ENCODE measurements around the gene TRAPPC12. TPM values are rescaled to one million over a fixed set of nuclear protein-coding genes. Genes with fewer than 3 reads are reported as not detected.
A peak's percentile ranks its signal among the peaks of the same experiment; 100 is the strongest.
"Not testable (repeated sequence)": the region's sequence is repeated elsewhere in the genome, so short reads cannot be mapped to it uniquely, and the experiment has no call there.

TRAPPC12 gene
- total RNA-seq, 1 donor from 2014 or later = 173 TPM

DNA sequence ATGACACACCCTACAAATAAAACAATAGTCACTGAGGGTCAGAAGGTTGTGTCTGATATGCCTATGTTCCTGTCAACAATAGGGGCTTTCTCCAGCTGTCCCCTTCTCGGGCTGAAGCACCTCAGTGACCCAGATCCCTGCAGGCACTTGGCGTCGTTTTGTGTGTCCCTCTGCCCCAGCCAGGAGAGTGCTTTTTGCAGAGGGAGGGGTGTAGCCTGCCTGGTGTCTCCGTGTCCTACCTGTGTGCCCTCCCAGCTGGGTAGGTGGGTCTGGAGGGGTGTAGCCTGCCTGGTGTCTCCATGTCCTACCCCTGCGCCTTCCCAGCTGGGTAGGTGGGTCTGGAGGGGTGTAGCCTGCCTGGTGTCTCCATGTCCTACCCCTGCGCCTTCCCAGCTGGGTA, 74.5 kb downstream of the TRAPPC12 start:
- not testable (repeated sequence) for DNase-seq (ENCODE audit: low spot score)

DNA sequence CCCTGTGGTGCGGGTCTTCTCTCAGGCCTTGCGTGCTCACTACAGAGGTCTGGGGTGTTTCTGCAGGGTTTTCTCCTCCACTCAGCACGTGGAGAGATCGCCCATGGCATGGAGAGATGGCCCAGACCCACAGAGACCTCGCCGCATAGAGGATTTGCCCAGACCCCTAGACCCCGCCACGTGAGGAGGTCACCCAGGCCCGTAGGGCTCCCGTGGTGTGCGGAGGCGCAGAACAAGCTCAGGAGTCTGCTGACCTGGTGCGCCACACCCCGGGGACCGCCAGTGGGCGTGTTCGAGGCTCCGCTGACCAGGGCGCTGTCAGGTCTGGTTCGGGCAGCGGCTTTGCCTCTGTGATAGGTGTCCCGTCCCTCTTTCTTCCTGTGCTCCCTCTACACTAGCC, 75.3 kb downstream of the TRAPPC12 start:
- DNase-seq (ENCODE audit: low spot score) = no peak

DNA sequence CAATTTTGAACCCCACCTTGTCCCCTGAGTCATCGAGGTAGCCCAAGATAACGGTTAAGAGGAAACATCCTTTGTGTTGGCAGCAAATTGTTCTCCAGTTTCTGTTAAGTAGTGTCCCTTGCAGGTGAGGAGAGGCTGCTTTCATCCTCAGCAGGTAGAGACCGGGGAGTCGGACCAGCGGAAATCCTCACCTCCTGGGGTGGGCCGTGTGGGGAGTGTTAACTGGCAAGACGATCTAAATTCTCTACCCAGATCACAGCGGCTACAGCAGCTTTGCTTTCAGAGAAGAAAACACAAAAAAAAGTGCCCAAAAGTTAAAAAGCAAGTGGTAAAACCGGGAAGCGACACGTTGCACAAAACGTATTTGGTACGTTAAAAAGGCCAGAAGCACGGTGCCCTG, 76.6 kb downstream of the TRAPPC12 start:
- no peak for DNase-seq (ENCODE audit: low spot score)

DNA sequence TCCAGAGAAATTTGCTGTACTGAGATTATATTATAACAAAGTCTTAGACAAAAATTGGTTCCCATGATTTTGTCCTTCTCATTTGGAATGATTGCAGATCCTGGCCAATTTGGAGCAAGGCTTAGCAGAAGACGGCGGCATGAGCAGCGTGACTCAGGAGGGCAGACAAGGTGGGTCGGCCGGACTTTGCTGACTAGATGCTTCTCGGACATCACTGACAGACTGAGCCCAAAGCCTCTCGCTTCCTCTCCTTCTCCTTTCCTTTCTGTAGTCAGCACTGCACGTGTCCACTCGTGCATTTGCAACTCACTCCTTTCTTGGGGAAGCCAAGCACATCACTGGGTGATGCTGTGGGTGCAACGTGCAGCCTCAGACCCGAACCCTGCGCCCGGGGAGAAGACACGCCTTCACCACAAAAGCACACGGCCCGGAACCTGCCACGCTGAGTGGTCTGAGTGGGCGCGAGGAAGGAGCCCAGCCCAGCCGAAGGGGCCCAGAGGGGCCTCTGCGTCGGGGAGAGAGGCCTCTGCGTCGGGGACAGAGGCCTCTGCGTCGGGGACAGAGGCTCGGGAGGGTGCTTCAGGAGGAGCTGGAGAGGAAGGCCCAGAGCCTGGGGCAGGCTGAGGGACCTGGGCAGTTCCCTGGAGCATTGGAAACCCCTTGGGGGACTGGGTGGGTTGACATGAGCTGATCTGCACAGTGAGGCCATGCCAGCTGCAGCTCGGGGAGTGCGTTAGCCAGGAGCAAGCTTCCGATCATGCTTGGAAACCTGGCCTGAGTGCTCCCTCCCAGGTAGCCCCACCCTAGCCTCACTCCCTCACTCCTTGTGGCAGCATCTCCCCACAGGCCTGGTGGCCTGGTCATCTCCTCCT, 78.3 kb downstream of the TRAPPC12 start:
- no peak for DNase-seq (ENCODE audit: low spot score)

DNA sequence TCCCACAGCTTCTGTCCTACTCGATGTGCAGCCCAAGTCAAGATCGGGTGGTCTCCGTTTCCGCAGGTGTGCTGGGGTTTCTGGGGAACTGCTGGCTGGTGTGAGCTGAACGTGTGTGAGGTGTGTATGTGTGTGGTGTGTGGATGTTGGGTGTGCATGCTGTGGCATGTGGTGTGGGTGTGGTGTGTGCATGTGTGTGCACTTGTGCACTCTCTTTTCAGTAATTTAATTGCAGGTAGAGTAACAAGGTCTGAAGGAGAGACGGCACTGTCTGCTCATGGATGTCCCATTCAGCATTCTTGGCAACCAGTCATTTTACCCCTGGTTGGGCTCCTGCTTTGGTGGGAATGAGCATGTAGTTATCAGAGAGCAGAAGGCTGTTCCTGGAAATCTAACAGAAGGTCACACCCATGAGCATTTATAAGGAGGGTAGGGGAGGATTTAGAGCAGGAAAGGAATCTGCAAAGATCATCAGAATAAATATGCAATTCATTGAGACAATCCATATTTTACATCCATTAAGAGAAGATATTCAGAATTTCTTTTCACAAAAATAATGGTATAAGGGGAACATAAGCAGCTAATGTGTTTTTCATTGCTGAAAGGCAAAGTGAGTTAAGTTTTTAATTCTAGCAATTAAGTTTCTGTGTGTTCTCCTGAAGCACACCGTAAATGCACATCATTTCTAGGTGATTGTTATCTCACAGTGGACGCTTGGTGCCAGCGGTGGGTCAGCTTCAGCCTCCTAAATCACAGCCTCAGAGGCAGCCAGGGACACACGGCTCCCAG, 79.1 kb downstream of the TRAPPC12 start:
- no peak for DNase-seq (ENCODE audit: low spot score)

DNA sequence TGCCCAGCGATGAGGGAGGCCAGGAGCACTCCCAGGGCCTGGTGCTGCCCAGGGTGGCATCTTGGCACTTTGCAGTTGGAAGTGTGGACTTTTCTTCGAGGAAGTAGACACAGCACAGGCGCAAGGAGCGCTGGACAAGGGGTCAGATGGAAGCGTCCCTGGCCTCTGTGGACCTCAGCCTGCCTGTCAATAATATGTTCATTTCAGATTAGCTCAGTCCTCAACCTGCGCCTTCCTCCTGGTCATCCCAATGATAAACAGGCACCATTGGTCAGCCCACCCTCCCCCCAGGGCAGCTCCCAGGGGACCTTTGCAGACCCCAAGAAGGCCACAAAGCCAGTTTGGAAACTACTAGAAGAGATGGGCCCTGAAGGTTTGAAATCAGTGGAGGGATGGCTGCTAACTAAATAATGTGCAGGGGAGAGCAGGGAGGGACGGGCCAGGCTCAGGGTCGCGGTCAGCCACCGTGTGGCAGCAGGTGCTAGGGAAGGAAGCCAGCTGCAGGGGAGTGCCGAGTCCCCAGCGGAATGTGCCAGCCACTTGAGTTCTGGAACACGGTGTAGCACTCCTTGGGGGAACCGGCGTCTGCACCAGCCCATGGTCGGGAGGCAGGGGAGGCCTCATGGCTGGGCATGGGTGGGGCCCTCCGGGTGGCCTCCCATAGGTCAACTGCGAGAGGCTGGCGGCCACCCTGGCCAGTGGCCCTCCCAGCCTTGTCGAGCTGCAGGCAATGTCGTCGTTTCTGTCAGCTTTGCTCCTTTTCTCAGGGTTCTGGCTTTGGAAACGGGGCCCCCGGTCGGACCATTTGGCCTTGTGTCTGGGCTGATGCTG, 79.9 kb downstream of the TRAPPC12 start:
- DNase-seq (ENCODE audit: low spot score) = no peak

DNA sequence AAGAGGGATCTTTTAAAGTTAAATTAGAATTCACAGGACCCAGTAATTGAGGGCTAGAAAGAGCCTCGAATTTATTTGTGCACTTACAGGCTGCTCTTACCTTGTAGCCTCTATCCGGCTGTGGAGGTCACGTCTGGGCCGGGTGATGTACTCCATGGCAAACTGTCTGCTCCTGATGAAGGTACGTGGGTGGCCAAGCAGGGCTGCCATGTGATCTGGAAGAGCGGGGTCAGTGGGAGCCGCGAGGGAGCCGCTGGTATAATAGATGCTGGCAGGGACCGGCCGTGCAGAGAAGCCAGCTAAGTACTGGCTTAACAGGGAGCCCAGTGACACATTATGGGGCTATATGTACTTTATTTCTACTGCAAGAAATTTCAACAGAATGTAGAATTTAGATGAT, 80.7 kb downstream of the TRAPPC12 start:
- DNase-seq (ENCODE audit: low spot score) = no peak

DNA sequence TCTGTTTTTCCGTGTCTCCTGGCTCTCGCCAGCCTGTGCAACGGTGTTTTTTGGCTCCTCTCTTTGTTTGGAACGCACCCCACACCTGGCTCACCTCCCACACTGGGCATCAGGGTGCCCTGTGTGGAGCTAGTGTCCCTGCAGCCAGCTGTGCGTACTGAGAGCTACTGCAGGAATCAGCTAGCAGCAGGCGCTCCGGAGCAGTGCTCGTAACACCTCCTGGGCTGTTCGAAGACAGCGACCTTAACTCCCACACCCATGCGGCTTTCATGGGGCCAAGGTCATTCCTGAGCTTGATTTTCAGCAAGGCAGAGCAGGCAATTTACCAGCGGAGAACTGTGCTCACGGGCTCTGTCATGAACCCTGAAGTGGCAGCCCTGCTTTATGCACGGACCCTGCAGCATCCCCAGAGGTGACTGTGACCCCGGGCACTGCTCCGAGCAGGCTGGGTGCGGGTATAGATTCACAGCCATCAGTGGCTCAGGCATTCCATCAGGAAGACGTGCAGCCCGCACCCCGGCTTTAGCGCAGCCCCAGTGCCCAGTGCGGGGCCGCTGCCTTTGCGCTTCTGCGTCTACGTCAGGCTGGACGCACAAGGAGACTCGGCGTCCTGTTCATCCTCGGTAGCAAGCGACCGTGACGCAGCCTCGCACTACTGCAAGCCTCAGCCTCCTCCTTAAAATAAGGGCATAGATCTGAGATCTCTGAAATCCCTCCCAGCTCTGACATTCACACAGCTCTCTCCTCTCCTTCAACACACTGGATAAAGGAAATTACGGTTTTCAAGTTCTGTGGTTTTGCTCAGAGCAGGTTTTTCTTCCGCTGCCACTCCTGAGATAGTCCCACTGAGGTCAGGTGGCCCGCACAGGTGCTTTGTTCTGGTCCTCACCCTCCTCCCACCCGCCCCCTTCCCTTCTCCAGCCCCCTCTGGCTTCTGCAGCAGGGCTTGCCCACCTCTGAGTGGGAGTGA, 81.6 kb downstream of the TRAPPC12 start:
- DNase-seq (ENCODE audit: low spot score) = peak; percentile 42

DNA sequence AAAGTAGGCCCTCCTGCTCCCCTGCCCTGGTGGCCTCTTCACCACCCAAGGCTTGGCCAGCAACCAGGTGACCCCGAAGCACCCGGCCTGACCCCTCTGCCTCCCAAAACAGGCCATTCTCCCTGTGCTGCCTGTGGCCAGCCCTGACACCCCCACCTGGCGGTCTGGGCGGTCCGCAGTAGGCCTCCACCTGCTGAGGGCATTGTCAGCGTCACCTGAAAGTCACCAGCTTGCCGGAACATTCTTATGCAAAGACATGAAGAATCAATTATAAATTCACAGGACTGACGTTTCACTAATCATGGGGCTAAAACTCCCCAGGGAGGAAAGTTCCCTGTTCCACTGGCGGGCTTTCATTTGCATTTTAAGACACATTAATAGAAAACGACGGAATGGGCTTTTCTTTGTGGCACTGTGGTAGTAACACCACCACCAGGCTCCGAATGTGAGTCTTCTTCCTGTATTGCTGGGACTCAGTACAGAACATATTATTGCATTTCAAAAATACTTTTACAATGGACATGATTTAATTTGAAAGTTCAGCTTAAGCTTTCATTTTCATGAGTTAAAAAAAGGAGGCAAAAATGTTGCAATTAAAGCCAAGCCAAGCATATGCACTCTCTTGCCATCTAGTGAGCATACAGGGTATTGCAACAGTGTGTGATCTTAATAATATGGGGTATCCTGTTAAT, 82.5 kb downstream of the TRAPPC12 start:
- peak; percentile 40 for DNase-seq (ENCODE audit: low spot score)

DNA sequence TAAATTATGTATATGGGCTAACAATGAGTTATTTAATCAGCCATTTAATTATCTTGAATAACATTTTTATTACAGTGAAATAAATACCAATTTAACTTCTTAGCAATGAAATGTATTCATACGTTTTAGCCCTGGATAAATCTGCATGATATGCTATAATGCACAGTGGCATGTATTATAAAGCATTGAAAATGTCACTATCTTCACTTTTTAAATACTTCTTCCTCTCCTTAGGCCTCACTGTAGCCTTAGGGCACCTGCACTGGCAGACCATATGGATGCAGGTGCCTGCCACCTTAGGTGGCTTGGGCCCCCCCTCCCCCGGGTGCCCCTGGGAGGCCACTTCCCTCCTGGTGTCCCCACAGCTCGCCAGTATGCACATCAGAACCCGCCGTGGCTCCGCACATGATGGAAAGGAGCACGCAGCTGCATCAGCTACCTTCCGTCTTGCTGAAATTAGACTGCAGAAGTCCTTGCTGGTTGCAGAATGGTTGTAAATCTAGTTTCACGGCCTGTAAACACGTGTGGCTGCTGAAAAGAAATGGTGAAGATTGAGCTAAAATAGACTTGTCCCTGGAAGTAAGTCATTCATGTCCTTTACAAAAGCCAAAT, 83.1 kb downstream of the TRAPPC12 start:
- no peak for DNase-seq (ENCODE audit: low spot score)

DNA sequence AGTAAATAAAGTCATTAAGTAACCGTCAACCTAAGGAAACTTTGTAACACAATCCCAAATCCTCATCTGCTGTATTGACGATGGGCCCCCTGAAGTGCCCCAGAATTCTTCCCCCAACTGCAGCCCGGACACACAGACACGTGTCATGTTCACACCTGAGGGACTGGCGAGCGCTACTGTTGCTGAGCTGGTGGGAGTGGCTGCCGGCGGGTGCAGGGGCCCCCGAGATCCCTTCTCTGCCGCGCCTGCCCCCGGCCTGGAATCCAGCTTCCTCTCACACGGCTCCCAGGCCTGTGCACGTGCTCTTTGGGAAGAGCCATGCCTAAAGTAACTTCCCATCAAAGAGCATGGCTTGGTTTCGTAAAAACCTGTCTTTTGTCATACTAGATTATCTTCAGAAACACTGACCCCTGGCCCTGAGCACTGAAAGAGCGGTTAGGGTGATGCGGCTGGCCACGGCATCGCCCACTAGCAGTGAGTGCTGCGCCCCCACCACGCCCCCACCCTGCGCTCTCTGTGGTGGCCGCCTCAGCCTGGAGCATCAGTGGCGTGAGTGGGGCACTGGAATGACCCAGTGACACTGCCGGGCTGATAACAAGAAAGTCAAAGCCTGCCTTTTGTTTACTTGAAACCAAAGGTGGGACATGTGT, 83.8 kb downstream of the TRAPPC12 start:
- DNase-seq (ENCODE audit: low spot score) = no peak

DNA sequence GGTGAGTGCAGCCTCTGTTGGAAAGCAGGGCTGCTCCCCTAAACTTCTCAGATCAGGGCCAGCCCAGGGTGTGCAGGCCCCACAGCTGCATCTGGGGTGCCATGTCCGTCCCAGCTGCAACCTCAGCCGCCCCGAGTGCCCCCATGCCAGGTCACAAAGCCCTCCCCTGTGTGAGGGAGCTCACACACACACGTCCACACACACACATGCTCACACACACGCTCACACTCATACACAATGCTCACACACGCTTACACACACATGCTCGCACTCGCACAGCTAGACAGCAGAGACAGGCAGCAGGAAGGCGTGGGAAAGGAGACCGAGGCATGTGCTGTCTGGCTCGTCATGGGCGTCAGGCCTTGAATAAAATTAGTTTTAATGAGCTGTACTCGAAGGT, 84.5 kb downstream of the TRAPPC12 start:
- no peak for DNase-seq (ENCODE audit: low spot score)

DNA sequence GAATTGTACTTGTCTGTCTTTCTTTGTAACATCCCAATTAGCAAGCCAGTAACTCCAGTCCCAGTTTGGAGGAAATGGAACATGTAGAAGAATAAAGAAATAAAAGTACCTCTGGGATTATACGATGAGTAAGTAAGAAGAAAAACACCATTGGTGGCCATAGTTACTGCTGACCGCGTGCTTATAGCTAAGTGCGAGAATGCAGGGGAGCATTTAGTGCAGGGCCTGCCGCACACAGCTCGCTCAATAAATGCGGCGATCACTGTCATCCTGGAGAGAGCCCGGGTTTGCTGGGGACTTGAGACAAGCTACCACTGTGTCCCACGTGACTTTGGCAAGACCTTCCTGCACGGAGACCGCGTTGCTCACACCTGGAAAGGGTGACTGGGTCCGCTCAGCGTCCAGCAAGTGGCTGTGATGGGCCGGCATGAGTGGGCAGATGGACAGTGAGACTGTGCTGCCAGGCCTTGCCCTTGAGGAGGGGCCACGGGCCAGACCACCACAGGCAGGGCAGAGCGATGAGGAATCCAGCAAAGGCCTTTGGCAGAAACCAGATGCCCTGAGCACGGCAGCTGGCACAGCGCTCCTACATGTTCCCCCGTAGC, 85.0 kb downstream of the TRAPPC12 start:
- no peak for DNase-seq (ENCODE audit: low spot score)

DNA sequence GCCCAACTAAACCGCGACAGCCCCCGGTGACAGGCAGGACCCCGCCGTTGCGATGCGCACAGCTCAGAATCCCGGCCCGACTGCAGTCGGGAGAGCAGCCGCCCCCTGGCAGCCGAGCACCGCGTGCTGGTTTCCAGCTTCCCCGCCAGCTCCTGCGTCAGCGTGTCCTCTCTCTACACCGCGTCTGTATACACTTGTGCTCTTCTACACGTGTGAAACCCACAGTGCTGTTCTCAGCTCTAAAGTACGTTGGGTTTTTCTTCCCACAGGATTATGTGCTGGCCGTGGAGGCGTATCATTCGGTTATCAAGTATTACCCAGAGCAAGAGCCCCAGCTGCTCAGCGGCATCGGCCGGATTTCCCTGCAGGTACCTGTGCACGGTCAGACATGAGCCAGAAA, 85.8 kb downstream of the TRAPPC12 start:
- DNase-seq (ENCODE audit: low spot score) = no peak

DNA sequence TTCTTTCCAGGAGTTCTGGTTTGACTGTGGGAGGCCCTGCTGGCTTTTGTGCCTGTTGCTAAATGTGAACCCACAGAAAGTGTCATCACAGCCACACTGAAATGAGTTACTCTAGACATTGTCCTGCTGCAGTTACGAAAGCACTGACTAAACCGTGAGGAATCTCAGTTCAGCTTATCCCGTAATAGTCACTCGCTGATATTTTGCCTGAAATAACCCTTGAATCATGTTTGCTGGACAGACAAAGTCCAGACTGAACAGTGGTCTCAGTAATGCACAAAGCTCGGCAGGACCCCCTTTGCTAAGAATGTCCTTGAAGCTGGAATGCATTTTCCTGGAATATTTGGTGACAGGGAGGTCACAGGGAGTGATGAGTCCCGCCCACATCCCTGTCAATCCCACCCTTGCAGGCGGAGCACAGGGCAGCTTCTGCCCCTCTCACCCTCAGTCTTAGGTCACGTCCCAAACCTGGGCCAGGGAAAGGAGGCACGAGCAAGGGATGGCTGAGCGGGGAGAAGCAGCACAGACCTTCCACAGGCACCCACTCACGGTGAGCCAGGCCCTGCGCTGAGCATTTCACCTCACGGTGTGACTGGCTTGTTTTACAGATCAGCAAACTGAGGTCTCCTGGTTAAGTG, 86.5 kb downstream of the TRAPPC12 start:
- DNase-seq (ENCODE audit: low spot score) = no peak

DNA sequence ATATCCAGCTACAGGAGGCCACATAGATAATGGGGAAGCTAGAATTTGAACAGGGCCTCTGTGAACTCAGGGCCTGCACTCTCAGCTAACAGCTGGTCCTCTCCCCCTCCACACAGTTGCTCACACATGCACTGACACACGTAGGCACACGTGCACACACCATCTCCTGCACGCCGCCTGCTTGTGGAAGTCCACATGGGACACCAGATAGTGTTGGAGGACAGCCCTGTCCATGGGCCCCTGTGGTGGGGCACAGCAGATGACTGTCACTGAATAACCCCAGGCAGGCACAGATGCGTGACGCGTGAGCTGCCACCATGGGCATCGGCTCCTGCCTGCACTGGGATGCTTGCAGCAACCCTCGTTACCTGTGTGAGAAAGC, 87.0 kb downstream of the TRAPPC12 start:
- DNase-seq (ENCODE audit: low spot score) = no peak

DNA sequence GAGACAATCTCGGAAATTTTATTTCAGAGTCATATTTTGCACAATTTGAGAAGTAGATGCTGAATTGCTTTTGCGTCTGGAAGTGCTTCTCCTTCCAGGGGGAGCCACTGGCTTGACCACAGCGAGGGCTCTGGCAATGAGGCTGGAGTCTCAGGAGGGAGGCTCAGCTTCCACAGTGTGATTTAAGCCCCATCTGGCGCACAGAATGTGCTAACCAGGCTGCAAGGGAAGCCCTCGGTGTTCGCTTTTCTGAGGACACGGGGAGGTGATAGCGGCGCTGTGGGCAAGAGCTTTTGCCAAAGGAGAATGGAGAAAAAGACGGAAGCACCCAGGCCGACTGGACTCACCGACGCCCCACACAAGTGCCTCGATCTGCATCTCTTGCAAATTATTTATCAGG, 87.5 kb downstream of the TRAPPC12 start:
- DNase-seq (ENCODE audit: low spot score) = no peak

DNA sequence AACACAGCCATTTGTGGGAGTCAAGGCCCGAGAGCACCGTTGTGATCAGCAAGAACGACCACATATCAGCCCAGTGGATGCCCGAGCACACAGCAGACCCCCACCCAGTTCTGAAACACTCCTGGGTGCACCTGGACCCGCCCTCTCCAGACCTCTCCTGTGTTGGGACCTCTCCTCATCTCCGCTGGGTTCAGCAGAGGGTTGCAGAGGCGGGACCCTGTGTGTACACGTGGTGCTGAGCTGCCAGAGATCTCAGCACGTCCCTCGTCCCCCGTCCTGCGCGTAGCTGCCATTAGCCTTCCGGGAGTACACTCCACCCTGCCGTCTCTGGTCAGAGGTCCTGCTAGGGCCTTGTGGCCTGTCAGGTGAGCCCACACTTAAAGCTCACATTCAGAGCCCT, 88.2 kb downstream of the TRAPPC12 start:
- DNase-seq (ENCODE audit: low spot score) = no peak
